22Rv1 (cell line): ENCODE data around the gene RAB40A.

Source experiments
- CTCF ChIP-seq: fragments of 450-650 bp; IDR thresholded peaks from 2 replicates; pipeline ENCODE4 v1.5.1; 2017; ENCODE audit warnings: mild to moderate bottlenecking
- ZFX ChIP-seq: fragments of 450-650 bp; IDR thresholded peaks from 2 replicates; pipeline ENCODE4 v1.6.1; 2017; ENCODE audit warnings: antibody characterized with exemption, borderline replicate concordance

GRCh38 chrX:103483720-103484119 lies 35.6 kb downstream of the RAB40A start:
- TF ChIP-seq CTCF, result no peak
- no peak for TF ChIP-seq ZFX
